IMR-90 (cell line): Measurements from ENCODE around the gene STK36. TPM values are rescaled to one million over a fixed set of nuclear protein-coding genes. Genes with fewer than 3 reads are reported as not detected.

Experiments
- ATAC-seq: fragments of 200-7000 bp; cut with Tn5 transposase; 2 replicates; pipeline ENCODE4 v1.9.1; 2020; ENCODE audit warnings: low read depth, mild to moderate bottlenecking, moderate library complexity
- BruUV-seq: library from RNA; stranded (reverse); fragments of 400-500 nt; replicated peaks from 2 replicates; lab custom pipeline; 2021; lab: Mats Ljungman, UMichigan
- CTCF ChIA-PET: fragments of 300-600 bp; formaldehyde crosslinking; extraction: SDS; loops from one replicate; lab custom pipeline; 2021; ENCODE audit warnings: antibody characterized with exemption; lab: Yijun Ruan, JAX
- POLR2A ChIA-PET: fragments of 300-600 bp; sonication (Branson Sonifier 250); formaldehyde crosslinking; loops from one replicate; lab custom pipeline; 2022; ENCODE audit warnings: antibody characterized with exemption; ENCODE audit not compliant: unreplicated experiment; lab: Charles Lee
- DNase-seq: peaks from one replicate; pipeline ENCODE4 v3.0.0; 2013
- H2AFZ ChIP-seq: replicated peaks from 2 replicates; pipeline ENCODE3; 2013; ENCODE audit warnings: low read length, mild to moderate bottlenecking; ENCODE audit not compliant: poor library complexity
- H2AK5ac ChIP-seq: 2 replicates; pipeline ENCODE4 v1.6.1; 2013; ENCODE audit warnings: low read depth, low read length, inconsistent platforms
- H2AK9ac ChIP-seq: replicated peaks from 2 replicates; pipeline ENCODE3; 2013; ENCODE audit warnings: mild to moderate bottlenecking, low read depth, low read length, moderate library complexity; ENCODE audit not compliant: poor library complexity
- H2BK120ac ChIP-seq: 2 replicates; pipeline ENCODE4 v1.6.1; 2013; ENCODE audit warnings: low read depth, low read length, inconsistent platforms
- H2BK15ac ChIP-seq: 3 replicates; pipeline ENCODE4 v1.6.1; 2013; ENCODE audit warnings: low read depth, low read length, inconsistent platforms
- H2BK20ac ChIP-seq: 2 replicates; pipeline ENCODE4 v1.6.1; 2013; ENCODE audit warnings: low read depth, mild to moderate bottlenecking, inconsistent platforms, low read length, moderate library complexity
- H2BK5ac ChIP-seq: 2 replicates; pipeline ENCODE4 v1.6.1; 2013; ENCODE audit warnings: mild to moderate bottlenecking, low read depth, low read length, inconsistent platforms; ENCODE audit not compliant: poor library complexity, severe bottlenecking
- H3K14ac ChIP-seq: replicated peaks from 2 replicates; pipeline ENCODE4 v1.6.1; 2013; ENCODE audit warnings: low read depth, low read length, inconsistent platforms
- H3K18ac ChIP-seq: 2 replicates; pipeline ENCODE4 v1.6.1; 2013; ENCODE audit warnings: low read depth, low read length, control low read depth
- H3K23ac ChIP-seq: 2 replicates; pipeline ENCODE4 v1.6.1; 2013; ENCODE audit warnings: low read depth, low read length, inconsistent platforms
- H3K27ac ChIP-seq: 2 replicates; pipeline ENCODE4 v1.5.1; 2013; ENCODE audit warnings: mild to moderate bottlenecking, control low read depth, low read length; ENCODE audit not compliant: insufficient read depth
- H3K27me3 ChIP-seq: 2 replicates; pipeline ENCODE4 v1.6.1; 2013; ENCODE audit warnings: low read length; ENCODE audit not compliant: control insufficient read depth, insufficient read depth
- H3K36me3 ChIP-seq: 2 replicates; pipeline ENCODE4 v1.6.1; 2013; ENCODE audit warnings: low read length, mixed read lengths; ENCODE audit not compliant: control insufficient read depth, insufficient read depth
- H3K4ac ChIP-seq: 2 replicates; pipeline ENCODE4 v1.6.1; 2013; ENCODE audit warnings: low read depth, low read length, inconsistent platforms
- H3K4me1 ChIP-seq: 2 replicates; pipeline ENCODE4 v1.6.1; 2013; ENCODE audit warnings: low read length, mixed read lengths; ENCODE audit not compliant: control insufficient read depth, insufficient read depth
- H3K4me2 ChIP-seq: 2 replicates; pipeline ENCODE4 v1.6.1; 2013; ENCODE audit warnings: low read depth, mild to moderate bottlenecking, control low read depth, low read length, moderate library complexity
- H3K4me3 ChIP-seq: 2 replicates; pipeline ENCODE4 v1.5.1; 2013; ENCODE audit warnings: low read depth, mild to moderate bottlenecking, control low read depth, low read length, moderate library complexity; ENCODE audit not compliant: insufficient read depth
- H3K56ac ChIP-seq: 2 replicates; pipeline ENCODE4 v1.6.1; 2013; ENCODE audit warnings: low read length, inconsistent platforms; ENCODE audit not compliant: insufficient read depth; ENCODE audit errors: extremely low read depth
- H3K79me1 ChIP-seq, 2 experiments: 2 replicates each; pipeline ENCODE4 v1.6.1; 2013; ENCODE audit warnings: low read length in 2 of 2, inconsistent platforms in 1 of 2, low read depth in 1 of 2
- H3K9ac ChIP-seq: 2 replicates; pipeline ENCODE4 v1.6.1; 2013; ENCODE audit warnings: low read depth, low read length, control low read depth
- H3K9me1 ChIP-seq: 2 replicates; pipeline ENCODE4 v1.6.1; 2013; ENCODE audit warnings: low read length, inconsistent platforms; ENCODE audit not compliant: insufficient read depth
- H3K9me3 ChIP-seq: 2 replicates; pipeline ENCODE4 v1.6.1; 2013; ENCODE audit warnings: low read length; ENCODE audit not compliant: control insufficient read depth, insufficient read depth
- H4K20me1 ChIP-seq: 2 replicates; pipeline ENCODE4 v1.6.1; 2013; ENCODE audit warnings: low read length, inconsistent platforms; ENCODE audit not compliant: insufficient read depth
- H4K5ac ChIP-seq: 2 replicates; pipeline ENCODE4 v1.6.1; 2013; ENCODE audit warnings: mild to moderate bottlenecking, low read depth, low read length, control low read depth
- H4K8ac ChIP-seq, 2 experiments: 2 replicates each; pipeline ENCODE4 v1.6.1; 2013; ENCODE audit warnings: low read depth in 2 of 2, low read length in 2 of 2, control low read depth in 1 of 2, inconsistent platforms in 1 of 2
- H4K91ac ChIP-seq: 2 replicates; pipeline ENCODE4 v1.6.1; 2013; ENCODE audit warnings: low read depth, low read length, inconsistent platforms; ENCODE audit not compliant: insufficient read depth
- BHLHE40 ChIP-seq: fragments of 150-350 bp; IDR thresholded peaks from 2 replicates; pipeline ENCODE4 v1.6.1; 2016; ENCODE audit warnings: mild to moderate bottlenecking, low read depth, low read length
- CEBPB ChIP-seq: IDR thresholded peaks from 2 replicates; pipeline ENCODE4 v1.6.1; 2012; ENCODE audit warnings: low read depth, low read length, improper control_type of control experiment
- CHD1 ChIP-seq: IDR thresholded peaks from 2 replicates; pipeline ENCODE4 v1.6.1; 2012; ENCODE audit warnings: low read depth, low read length, improper control_type of control experiment
- FOS ChIP-seq: fragments of 150-350 bp; IDR thresholded peaks from 2 replicates; pipeline ENCODE4 v1.6.1; 2016; ENCODE audit warnings: low read depth, low read length
- MXI1 ChIP-seq: IDR thresholded peaks from 2 replicates; pipeline ENCODE4 v1.6.1; 2012; ENCODE audit warnings: low read depth, mild to moderate bottlenecking, low read length, moderate library complexity, borderline replicate concordance
- NFE2L2 ChIP-seq: fragments of 150-350 bp; IDR thresholded peaks from 2 replicates; pipeline ENCODE4 v1.6.1; 2016; ENCODE audit warnings: low read depth, mild to moderate bottlenecking, low read length
- POLR2A ChIP-seq: IDR thresholded peaks from 2 replicates; pipeline ENCODE4 v1.6.1; 2012; ENCODE audit warnings: mild to moderate bottlenecking, low read depth, low read length
- RAD21 ChIP-seq: IDR thresholded peaks from 2 replicates; pipeline ENCODE4 v1.6.1; 2012; ENCODE audit warnings: low read length, improper control_type of control experiment
- RCOR1 ChIP-seq: IDR thresholded peaks from 2 replicates; pipeline ENCODE4 v1.6.1; 2012; ENCODE audit warnings: mild to moderate bottlenecking, low read length, improper control_type of control experiment; ENCODE audit not compliant: insufficient replicate concordance
- RFX5 ChIP-seq: IDR thresholded peaks from 2 replicates; pipeline ENCODE4 v1.8.0; 2012; ENCODE audit warnings: low read depth, mild to moderate bottlenecking, low read length, moderate library complexity
- WGBS, 2 experiments: methylation state at CpG; one replicate each; pipeline versions ENCODE4 v1.1.5 to v1.1.7; 2013; ENCODE audit warnings: missing lambda C conversion rate in 2 of 2; ENCODE audit not compliant: insufficient read length in 1 of 2; ENCODE audit errors: extremely low coverage in 2 of 2; 5-methylcytosine and 5-hydroxymethylcytosine counted together
- dilution Hi-C: fragments of 300-500 bp; cut with HindIII; formaldehyde crosslinking; loops from one replicate; pipeline ENCODE4 v1.14.3; 2018; ENCODE audit warnings: low sequenced_read_pairs; ENCODE audit not compliant: unreplicated experiment
- in situ Hi-C: fragments of 300-500 bp; cut with MboI; formaldehyde crosslinking; loops from 3 replicates; pipeline ENCODE4 v1.14.3; 2019; ENCODE audit warnings: low sequenced_read_pairs, inconsistent platforms, mixed read lengths
- intact Hi-C: fragments of 100-400 bp; cut with micrococcal nuclease; formaldehyde crosslinking; loops from 2 replicates; pipeline ENCODE4 v1.10.0; 2022
- polyA plus RNA-seq, 3 experiments: library from polyadenylated mRNA; depleted of rRNA; stranded (reverse); fragments of >200 nt; gene quantifications; 2 replicates each; pipeline ENCODE4 v1.2.3, GENCODE V29; 2012; ENCODE audit warnings: low replicate concordance in 1 of 3
- total RNA-seq: library from RNA; depleted of rRNA; stranded (reverse); fragments of >200 nt; gene quantifications from 2 replicates; pipeline ENCODE4 v1.2.3, GENCODE V29; 2012
- TF ChIP-seq, protein P1 (sequence below): fragments of 150-350 bp; IDR thresholded peaks from 2 replicates; pipeline ENCODE4 v1.6.1; 2016; ENCODE audit warnings: low read depth, mild to moderate bottlenecking, low read length, moderate library complexity, borderline replicate concordance
- TF ChIP-seq, protein P2 (sequence below): fragments of 150-350 bp; IDR thresholded peaks from 2 replicates; pipeline ENCODE4 v1.6.1; 2017; ENCODE audit warnings: mild to moderate bottlenecking, antibody characterized with exemption, low read length, low read depth
- TF ChIP-seq, protein P3 (sequence below): conservative IDR thresholded peaks from 2 replicates; pipeline ENCODE4 v1.5.1; 2012; ENCODE audit warnings: mild to moderate bottlenecking, low read depth, low read length, improper control_type of control experiment

STK36 gene
- total and polyA plus RNA-seq, 2 of the 4 experiments (the other 2 are of a cell fraction), result 17.6 to 44.5 TPM

DNA sequence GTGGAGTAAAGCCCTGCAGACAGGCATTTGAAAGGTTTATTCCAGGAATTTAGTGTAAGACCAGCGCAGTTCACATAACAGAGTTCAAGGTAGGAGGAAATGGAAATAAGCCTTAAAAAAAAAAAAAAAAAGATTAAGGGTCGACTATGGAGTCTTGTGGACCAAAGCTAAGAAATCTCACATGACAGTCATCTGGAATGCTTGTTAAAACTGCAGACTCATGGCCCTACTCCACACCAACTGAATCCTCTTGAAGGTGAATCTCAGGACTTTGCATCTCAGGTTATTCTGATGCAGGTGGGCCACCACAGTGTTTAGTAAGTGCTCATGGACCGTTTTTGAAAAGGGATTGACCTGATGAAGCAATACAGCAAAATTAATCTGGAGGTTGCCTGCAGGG, 47.6 kb downstream of the STK36 start:
- H2BK20ac ChIP-seq, result no peak overlapping the region
- no peaks in the 10 kb centered on the region for H3K9me3 ChIP-seq
- no peak overlapping the region for H3K14ac ChIP-seq
- H3K27me3 ChIP-seq, result no peaks in the 10 kb centered on the region
- no peak overlapping the region for H2AK5ac ChIP-seq
- ChIA-PET POLR2A (no interaction called here), CTCF (no interaction called here)
- H3K27ac ChIP-seq, result no peak overlapping the region
- intact Hi-C loops (no loop called here), in situ Hi-C loops (no loop called here), dilution Hi-C loops (no loop called here)
- H3K79me1 ChIP-seq, result peaks cover 38 to 80% of the 10 kb centered on the region in 2 experiments
- H2BK120ac ChIP-seq, result no peak overlapping the region
- no peak overlapping the region for H3K4ac ChIP-seq
- H3K18ac ChIP-seq, result no peak overlapping the region
- H4K91ac ChIP-seq, result no peak overlapping the region
- WGBS, 2 experiments, result 92% methylated on average over 2 of the region's 3 CpGs; no CpG with 5 or more reads in 1 of the 2 experiments
- no peaks in the 10 kb centered on the region for H3K36me3 ChIP-seq
- BruUV-seq, result no TSS peak
- H3K9me1 ChIP-seq, result peaks cover 11% of the 10 kb centered on the region
- no peak overlapping the region for H3K23ac ChIP-seq
- no peak overlapping the region for H2AFZ ChIP-seq
- H3K4me2 ChIP-seq, result no peak overlapping the region
- H3K4me1 ChIP-seq, result peaks cover 12% of the 10 kb centered on the region
- DNase-seq, result no peak
- H2BK5ac ChIP-seq, result no peak overlapping the region
- H3K9ac ChIP-seq, result no peak overlapping the region
- H4K20me1 ChIP-seq, result no peaks in the 10 kb centered on the region
- no peak overlapping the region for H4K8ac ChIP-seq
- no peak overlapping the region for H4K5ac ChIP-seq
- no peak overlapping the region for H2BK15ac ChIP-seq
- no peak overlapping the region for H3K56ac ChIP-seq
- H3K4me3 ChIP-seq, result no peak overlapping the region
- no peak overlapping the region for H2AK9ac ChIP-seq
- TF ChIP-seq, protein P1, sequence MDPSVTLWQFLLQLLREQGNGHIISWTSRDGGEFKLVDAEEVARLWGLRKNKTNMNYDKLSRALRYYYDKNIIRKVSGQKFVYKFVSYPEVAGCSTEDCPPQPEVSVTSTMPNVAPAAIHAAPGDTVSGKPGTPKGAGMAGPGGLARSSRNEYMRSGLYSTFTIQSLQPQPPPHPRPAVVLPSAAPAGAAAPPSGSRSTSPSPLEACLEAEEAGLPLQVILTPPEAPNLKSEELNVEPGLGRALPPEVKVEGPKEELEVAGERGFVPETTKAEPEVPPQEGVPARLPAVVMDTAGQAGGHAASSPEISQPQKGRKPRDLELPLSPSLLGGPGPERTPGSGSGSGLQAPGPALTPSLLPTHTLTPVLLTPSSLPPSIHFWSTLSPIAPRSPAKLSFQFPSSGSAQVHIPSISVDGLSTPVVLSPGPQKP, result no peak
- TF ChIP-seq CEBPB, result no peak
- TF ChIP-seq FOS, result no peak
- no peak for TF ChIP-seq RAD21
- TF ChIP-seq, protein P2, sequence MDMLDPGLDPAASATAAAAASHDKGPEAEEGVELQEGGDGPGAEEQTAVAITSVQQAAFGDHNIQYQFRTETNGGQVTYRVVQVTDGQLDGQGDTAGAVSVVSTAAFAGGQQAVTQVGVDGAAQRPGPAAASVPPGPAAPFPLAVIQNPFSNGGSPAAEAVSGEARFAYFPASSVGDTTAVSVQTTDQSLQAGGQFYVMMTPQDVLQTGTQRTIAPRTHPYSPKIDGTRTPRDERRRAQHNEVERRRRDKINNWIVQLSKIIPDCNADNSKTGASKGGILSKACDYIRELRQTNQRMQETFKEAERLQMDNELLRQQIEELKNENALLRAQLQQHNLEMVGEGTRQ, result no peak
- no peak for TF ChIP-seq NFE2L2
- no peak for TF ChIP-seq RFX5
- TF ChIP-seq, protein P3, sequence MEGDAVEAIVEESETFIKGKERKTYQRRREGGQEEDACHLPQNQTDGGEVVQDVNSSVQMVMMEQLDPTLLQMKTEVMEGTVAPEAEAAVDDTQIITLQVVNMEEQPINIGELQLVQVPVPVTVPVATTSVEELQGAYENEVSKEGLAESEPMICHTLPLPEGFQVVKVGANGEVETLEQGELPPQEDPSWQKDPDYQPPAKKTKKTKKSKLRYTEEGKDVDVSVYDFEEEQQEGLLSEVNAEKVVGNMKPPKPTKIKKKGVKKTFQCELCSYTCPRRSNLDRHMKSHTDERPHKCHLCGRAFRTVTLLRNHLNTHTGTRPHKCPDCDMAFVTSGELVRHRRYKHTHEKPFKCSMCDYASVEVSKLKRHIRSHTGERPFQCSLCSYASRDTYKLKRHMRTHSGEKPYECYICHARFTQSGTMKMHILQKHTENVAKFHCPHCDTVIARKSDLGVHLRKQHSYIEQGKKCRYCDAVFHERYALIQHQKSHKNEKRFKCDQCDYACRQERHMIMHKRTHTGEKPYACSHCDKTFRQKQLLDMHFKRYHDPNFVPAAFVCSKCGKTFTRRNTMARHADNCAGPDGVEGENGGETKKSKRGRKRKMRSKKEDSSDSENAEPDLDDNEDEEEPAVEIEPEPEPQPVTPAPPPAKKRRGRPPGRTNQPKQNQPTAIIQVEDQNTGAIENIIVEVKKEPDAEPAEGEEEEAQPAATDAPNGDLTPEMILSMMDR, result no peak
- TF ChIP-seq RCOR1, result no peak
- no peak for TF ChIP-seq BHLHE40
- no peak for TF ChIP-seq MXI1
- TF ChIP-seq POLR2A, result no peak
- no peak for TF ChIP-seq CHD1
- no peak for ATAC-seq
